IPS-18c (cell line): ENCODE measurements around the gene LRRC30.

Experiments
- H3K4me3 ChIP-seq: 2 replicates; pipeline ENCODE4 v1.7.0; 2013; ENCODE audit warnings: low read depth, mild to moderate bottlenecking, low read length, moderate library complexity; ENCODE audit not compliant: insufficient read depth
- H3K9me3 ChIP-seq: one replicate; pipeline ENCODE4 v1.6.1; 2013; ENCODE audit warnings: mild to moderate bottlenecking, low read length, moderate library complexity; ENCODE audit not compliant: control insufficient read depth, insufficient read depth

LRRC30 gene

DNA sequence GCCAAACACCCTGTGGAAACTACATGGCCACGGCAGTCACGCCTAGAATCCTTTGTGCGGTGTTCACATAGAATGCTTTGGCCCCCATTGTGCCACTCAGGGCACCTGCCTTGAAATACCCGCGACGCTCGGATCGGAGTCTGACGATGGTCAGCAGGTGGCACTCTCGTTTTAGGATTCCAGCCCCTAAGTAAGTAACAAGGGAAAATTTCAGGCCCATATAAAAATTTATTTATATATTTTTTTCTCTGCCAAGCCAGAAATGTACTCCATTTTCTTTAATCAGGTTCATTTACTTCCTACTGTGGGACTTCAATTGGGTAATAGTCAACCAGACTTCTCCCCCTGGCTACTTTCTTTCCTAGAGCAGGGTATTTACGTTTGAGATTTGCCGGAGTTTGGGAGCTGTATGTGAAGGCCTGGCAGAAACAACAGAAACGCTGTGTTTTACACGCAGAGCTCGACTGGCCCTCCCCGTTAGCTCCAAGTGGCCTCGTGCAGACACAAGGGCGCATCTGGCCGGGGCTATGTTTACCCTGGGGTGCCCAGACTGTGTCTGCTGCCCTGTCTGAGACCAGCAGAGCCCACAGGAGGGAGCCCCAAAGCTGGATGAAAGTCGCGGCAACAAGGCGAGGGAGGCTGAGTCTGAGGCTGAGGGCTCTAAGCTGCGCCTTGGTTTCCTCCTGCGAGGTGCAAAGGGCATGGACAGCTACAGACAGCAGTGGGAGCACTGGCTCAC is 41.6 kb downstream of the LRRC30 start:
- no peaks in the 10 kb centered on the region for H3K9me3 ChIP-seq
- H3K4me3 ChIP-seq: no peak overlapping the region

DNA sequence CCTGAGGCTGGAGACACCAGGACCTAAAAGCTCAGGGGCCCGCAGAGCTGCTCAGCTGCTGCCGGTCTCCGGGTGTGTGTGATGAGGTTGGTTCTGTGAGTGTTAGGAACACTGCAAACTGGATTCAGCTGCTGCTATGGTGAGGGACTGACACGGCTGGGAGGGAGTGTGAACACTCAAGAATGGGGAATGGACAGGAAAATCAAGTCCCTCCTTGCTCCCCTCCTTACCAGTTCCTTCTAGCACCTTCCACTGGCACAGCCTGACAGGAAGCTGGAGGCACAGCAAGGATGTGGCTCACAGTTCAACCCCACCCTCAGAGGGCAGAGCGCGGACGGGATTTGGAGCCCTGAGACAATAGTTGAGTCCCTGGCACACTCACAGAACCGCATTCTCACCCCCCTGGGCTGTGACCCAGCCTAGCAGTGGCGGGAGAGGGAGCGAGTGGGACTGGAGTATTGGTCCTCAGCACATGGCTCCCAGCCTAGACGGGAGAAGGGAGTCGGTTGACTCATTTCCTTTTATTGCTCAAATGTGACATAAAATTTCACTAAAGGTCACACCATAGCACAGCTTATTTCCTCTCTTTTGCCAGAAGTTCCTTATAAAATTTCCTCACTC is 42.5 kb downstream of the LRRC30 start:
- Histone ChIP-seq H3K9me3 (no peaks in the 10 kb centered on the region), H3K4me3 (no peak overlapping the region)

DNA sequence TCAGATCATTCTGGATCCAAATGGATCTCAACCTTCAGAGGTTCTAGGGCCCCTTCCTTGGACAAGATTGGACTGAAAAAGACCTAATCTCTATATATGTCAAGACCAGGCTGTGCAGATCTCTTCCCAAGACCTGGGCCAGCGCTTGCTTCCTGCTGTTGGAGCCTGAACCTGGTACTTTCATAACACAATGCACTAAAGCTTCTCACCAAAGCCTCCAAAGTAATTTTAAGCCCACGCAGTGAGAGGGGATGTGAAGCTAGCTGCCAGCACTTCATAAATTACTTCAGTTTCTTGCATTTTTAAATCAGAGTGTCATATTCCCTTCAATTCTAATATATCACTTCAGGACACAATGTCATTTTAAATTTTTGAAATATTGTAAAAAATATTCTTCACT is 50.7 kb downstream of the LRRC30 start:
- H3K9me3 ChIP-seq: peaks cover 2% of the 10 kb centered on the region

More for the DNA sequence above, 50.7 kb downstream of the LRRC30 start:
- no peak overlapping the region for H3K4me3 ChIP-seq
